Activated CD8-positive, alpha-beta memory T cell treated with anti-CD3 and anti-CD28 coated beads, Interleukin-2, amount 50 U/mL, for 4 hours (primary cell): Measurements from ENCODE around the gene OXGR1.

Source experiments
- DNase-seq: peaks from one replicate; pipeline ENCODE4 v3.0.0-alpha.2; 2020

Gene OXGR1

GRCh38 chr13:96958286-96958891 is 35.9 kb downstream of the OXGR1 start:
- no peak for DNase-seq

GRCh38 chr13:96952595-96952994 is 41.7 kb downstream of the OXGR1 start:
- no peak for DNase-seq

DNA sequence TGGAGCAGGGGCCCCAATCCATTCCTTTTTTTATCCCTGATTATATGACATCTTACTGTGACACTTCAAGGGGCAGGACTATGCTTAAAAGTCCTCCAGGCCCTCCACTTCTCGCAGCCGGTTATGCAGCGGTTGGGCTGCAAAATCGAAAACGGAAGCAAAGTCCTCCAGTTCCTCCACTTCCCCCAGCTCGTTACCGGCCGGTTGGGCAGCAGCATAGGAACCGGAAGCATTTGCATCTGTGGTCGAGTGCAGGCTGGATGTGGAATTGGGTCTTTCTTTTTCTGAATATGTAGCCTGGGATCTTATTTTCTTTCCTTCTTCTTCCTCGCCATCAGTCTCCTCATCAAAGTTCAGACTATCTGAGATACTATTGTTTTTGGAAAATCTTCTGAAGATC is 46.1 kb downstream of the OXGR1 start:
- no peak for DNase-seq

- DNase-seq, result no peak
Measured at GRCh38 chr13:96947343-96947910, 46.8 kb downstream of the OXGR1 start.

GRCh38 chr13:96946709-96947311 is 47.5 kb downstream of the OXGR1 start:
- no peak for DNase-seq

DNA sequence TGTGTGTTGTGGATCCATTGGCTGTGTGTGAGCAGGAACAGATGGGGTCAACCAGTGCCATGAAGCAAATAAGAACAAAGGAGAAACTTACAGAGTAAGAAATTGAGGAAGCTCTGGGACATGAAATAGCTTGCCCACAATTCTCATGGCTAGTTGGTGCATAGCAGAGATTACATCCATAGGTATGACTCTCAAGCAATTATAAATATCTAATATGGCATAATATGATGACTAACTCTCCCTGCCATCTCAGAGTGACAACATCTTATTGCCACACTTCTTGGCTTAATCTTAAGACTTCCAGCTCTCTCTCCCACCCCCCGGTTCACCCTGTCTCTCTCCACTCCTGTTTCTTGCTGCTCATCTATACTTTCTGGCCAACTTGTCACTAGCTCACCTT is 53.3 kb downstream of the OXGR1 start:
- DNase-seq, result no peak

GRCh38 chr13:96935901-96936300 is 58.4 kb downstream of the OXGR1 start:
- no peak for DNase-seq
